Measurements from ENCODE around the gene MSN. TPM values are rescaled to one million over a fixed set of nuclear protein-coding genes. Genes with fewer than 3 reads are reported as not detected.

MSN gene
- total RNA-seq, result 799 and 824 TPM in 2 replicates

DNA sequence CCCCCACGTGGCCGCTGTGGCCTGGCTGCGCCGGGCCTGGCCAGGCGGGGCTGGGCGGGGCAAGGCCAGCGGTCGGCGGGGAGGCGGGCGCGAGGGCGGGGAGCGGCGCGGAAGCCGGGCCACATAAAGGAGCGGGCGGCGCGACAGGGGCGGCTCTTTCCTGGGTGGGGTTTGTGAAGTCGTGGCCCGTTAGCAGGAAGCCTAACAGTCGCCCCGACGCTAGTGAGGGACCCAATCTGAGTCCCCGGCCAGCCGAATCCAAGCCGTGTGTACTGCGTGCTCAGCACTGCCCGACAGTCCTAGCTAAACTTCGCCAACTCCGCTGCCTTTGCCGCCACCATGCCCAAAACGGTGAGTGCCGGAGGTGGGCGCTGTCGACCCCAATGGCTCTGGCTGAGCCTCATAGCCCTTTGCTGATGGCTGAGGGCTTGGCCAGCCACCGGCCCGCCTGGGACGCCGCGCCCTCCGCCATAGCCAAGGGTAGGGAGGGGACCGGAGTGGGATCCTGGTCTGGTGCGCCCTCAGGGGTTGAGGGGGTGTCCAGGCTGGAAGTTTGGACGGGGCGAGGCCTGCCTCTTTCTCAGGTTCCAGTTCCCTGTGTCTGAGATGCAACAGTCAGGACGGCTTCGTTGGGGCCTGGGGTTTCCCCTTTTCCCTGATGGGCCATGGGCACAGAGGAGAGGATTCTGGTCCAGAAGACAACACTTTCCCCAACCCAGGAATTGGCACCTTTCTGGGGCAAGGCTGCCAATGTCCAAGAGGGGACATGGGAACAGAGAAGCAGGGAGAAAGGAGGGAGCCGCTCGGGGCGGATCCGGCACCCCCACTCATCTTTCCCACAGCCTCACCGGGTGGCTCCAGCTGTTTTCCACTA, at the start of gene MSN:
Gene MSN, plus strand, starts transcription at position 152 of the 874 bp plus-strand sequence. Its CDS starts 188 bp downstream, at position 340.

Other genes starting within 250 kb of the MSN start
- 26.8 and 34.2 TPM in 2 replicates for gene LAS1L, start 132.9 kb upstream of the MSN start, total RNA-seq

Data from mammary microvascular endothelial cell (primary cell).